ENCODE results near the gene LMF1.

- TF ChIP-seq, protein P1, sequence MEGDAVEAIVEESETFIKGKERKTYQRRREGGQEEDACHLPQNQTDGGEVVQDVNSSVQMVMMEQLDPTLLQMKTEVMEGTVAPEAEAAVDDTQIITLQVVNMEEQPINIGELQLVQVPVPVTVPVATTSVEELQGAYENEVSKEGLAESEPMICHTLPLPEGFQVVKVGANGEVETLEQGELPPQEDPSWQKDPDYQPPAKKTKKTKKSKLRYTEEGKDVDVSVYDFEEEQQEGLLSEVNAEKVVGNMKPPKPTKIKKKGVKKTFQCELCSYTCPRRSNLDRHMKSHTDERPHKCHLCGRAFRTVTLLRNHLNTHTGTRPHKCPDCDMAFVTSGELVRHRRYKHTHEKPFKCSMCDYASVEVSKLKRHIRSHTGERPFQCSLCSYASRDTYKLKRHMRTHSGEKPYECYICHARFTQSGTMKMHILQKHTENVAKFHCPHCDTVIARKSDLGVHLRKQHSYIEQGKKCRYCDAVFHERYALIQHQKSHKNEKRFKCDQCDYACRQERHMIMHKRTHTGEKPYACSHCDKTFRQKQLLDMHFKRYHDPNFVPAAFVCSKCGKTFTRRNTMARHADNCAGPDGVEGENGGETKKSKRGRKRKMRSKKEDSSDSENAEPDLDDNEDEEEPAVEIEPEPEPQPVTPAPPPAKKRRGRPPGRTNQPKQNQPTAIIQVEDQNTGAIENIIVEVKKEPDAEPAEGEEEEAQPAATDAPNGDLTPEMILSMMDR (IDR thresholded peaks at IDR 0.05; ENCODE audit: low read depth, low read length) = no peak
- TF ChIP-seq EZH2phosphoT487 (IDR thresholded peaks at IDR 0.05; ENCODE audit: low read depth) = no peak
These were observed 5.8 kb downstream of the LMF1 start for GRCh38 chr16:965036-965395.
